DOHH2 (cell line): ENCODE measurements around the gene KCTD16.

Experiments used
- H3F3A ChIP-seq: fragments of 200-600 bp; sonication (generic), shearing (Covaris generic); 2 replicates; pipeline ENCODE4 v1.6.0; 2016; ENCODE audit warnings: antibody characterized with exemption, mild to moderate bottlenecking; ENCODE audit not compliant: control insufficient read depth, insufficient read depth
- H3K27ac ChIP-seq: fragments of 200-600 bp; sonication (generic); 2 replicates; pipeline ENCODE4 v1.5.1; 2014; ENCODE audit warnings: low read depth, mild to moderate bottlenecking, low read length, moderate library complexity
- H3K27me3 ChIP-seq: fragments of 200-600 bp; sonication (generic); 2 replicates; pipeline ENCODE4 v1.6.1; 2014; ENCODE audit warnings: mild to moderate bottlenecking, low read length, mixed read lengths; ENCODE audit not compliant: control insufficient read depth
- H3K36me3 ChIP-seq: fragments of 200-600 bp; sonication (generic); 2 replicates; pipeline ENCODE4 v1.6.1; 2014; ENCODE audit warnings: mild to moderate bottlenecking, low read length, moderate library complexity, mixed read lengths; ENCODE audit not compliant: control insufficient read depth
- H3K4me1 ChIP-seq: fragments of 200-600 bp; sonication (generic); 2 replicates; pipeline ENCODE4 v1.6.1; 2014; ENCODE audit warnings: mild to moderate bottlenecking, low read length, mixed read lengths; ENCODE audit not compliant: control insufficient read depth
- H3K4me2 ChIP-seq: fragments of 200-600 bp; sonication (generic); 2 replicates; pipeline ENCODE4 v1.6.0; 2014; ENCODE audit warnings: mild to moderate bottlenecking, low read length, moderate library complexity
- H3K4me3 ChIP-seq: fragments of 200-600 bp; sonication (generic); 2 replicates; pipeline ENCODE4 v1.5.1; 2014; ENCODE audit warnings: mild to moderate bottlenecking, low read length, mixed read lengths
- H3K79me2 ChIP-seq: fragments of 200-600 bp; sonication (generic); 2 replicates; pipeline ENCODE4 v1.6.1; 2014; ENCODE audit warnings: mild to moderate bottlenecking, low read length, mixed read lengths; ENCODE audit not compliant: control insufficient read depth
- H3K9me2 ChIP-seq: fragments of 200-600 bp; sonication (generic); replicated peaks from 2 replicates; pipeline ENCODE4 v1.6.1; 2014; ENCODE audit warnings: mild to moderate bottlenecking, low read length, mixed read lengths; ENCODE audit not compliant: control insufficient read depth
- H3K9me3 ChIP-seq: fragments of 200-600 bp; sonication (generic); 2 replicates; pipeline ENCODE4 v1.6.1; 2014; ENCODE audit warnings: antibody characterized with exemption, low read length, mixed read lengths; ENCODE audit not compliant: control insufficient read depth, insufficient read depth
- H4K20me1 ChIP-seq: fragments of 200-600 bp; sonication (generic); 2 replicates; pipeline ENCODE4 v1.6.0; 2014; ENCODE audit warnings: low read depth, mild to moderate bottlenecking, antibody characterized with exemption, low read length, moderate library complexity; ENCODE audit not compliant: control insufficient read depth, insufficient read depth
- CTCF ChIP-seq: fragments of 200-600 bp; sonication (generic); IDR thresholded peaks from one replicate; pipeline ENCODE4 v1.5.1; 2014; ENCODE audit warnings: antibody characterized with exemption, mild to moderate bottlenecking, low read depth, low read length; ENCODE audit not compliant: poor library complexity, severe bottlenecking
- EZH2phosphoT487 ChIP-seq: fragments of 200-600 bp; sonication (generic); IDR thresholded peaks from 2 replicates; pipeline ENCODE4 v1.6.1; 2017; ENCODE audit warnings: borderline replicate concordance, mild to moderate bottlenecking, antibody characterized with exemption, low read length, moderate library complexity, mixed read lengths

KCTD16 gene

GRCh38 chr5:144368556-144368955 lies 197.9 kb downstream of the KCTD16 start:
- Histone ChIP-seq H3K27me3 (no peaks in the 10 kb centered on the region), H3K9me2 (no peaks in the 10 kb centered on the region), H3K4me1 (peaks cover 26% of the 10 kb centered on the region), H3K79me2 (no peaks in the 10 kb centered on the region), H4K20me1 (no peaks in the 10 kb centered on the region), H3K9me3 (no peaks in the 10 kb centered on the region), H3F3A (no peaks in the 10 kb centered on the region), H3K4me2 (peak overlapping the region; percentile 73), H3K27ac (peak overlapping the region; percentile 65), H3K4me3 (peak overlapping the region; percentile 53), H3K36me3 (no peaks in the 10 kb centered on the region)
- no peak for TF ChIP-seq CTCF
- TF ChIP-seq EZH2phosphoT487 = no peak

- Histone ChIP-seq H4K20me1 (no peaks in the 10 kb centered on the region), H3K4me3 (peak overlapping the region; percentile 53), H3K4me2 (peak overlapping the region; percentile 73), H3K36me3 (no peaks in the 10 kb centered on the region), H3K27ac (peak overlapping the region; percentile 65), H3K9me2 (no peaks in the 10 kb centered on the region), H3F3A (no peaks in the 10 kb centered on the region), H3K79me2 (no peaks in the 10 kb centered on the region), H3K4me1 (peaks cover 26% of the 10 kb centered on the region), H3K9me3 (no peaks in the 10 kb centered on the region), H3K27me3 (no peaks in the 10 kb centered on the region)
- TF ChIP-seq EZH2phosphoT487 (no peak), CTCF (no peak)
Measured at GRCh38 chr5:144369006-144369405, 198.3 kb downstream of the KCTD16 start.

- H3K79me2 ChIP-seq = no peaks in the 10 kb centered on the region
- H3K36me3 ChIP-seq = no peaks in the 10 kb centered on the region
- H3K4me1 ChIP-seq = peaks cover 26% of the 10 kb centered on the region
- H4K20me1 ChIP-seq = no peaks in the 10 kb centered on the region
- H3K4me3 ChIP-seq = no peak overlapping the region
- no peaks in the 10 kb centered on the region for H3K9me3 ChIP-seq
- H3K27me3 ChIP-seq = no peaks in the 10 kb centered on the region
- no peaks in the 10 kb centered on the region for H3K9me2 ChIP-seq
- no peak overlapping the region for H3K4me2 ChIP-seq
- H3F3A ChIP-seq = no peaks in the 10 kb centered on the region
- TF ChIP-seq EZH2phosphoT487 = no peak
- TF ChIP-seq CTCF = no peak
- no peak overlapping the region for H3K27ac ChIP-seq
Measured at GRCh38 chr5:144370273-144370672, 199.6 kb downstream of the KCTD16 start.

DNA sequence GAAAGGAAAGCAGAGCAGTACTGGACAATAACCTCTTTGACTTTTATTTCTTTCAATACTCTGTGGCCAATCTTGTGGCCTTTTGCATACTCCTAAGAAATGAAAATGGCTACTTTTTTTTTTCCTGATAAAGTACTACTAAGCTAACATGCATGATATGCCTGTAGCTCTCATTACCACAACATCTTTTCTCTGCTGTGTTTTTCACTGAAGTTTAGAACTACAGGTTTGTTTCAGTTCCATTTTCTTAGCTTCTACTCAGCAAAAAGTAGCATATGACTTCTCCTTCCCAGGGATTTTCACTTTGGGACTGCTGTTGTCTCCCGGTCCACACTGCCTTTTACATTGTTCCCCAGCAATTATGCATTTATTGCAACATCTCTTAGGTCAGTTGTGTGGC lies 204.0 kb downstream of the KCTD16 start:
- TF ChIP-seq CTCF = no peak
- no peak for TF ChIP-seq EZH2phosphoT487
- no peaks in the 10 kb centered on the region for H3K36me3 ChIP-seq
- no peak overlapping the region for H3K27ac ChIP-seq
- no peaks in the 10 kb centered on the region for H3K9me3 ChIP-seq
- no peaks in the 10 kb centered on the region for H4K20me1 ChIP-seq
- no peak overlapping the region for H3K4me3 ChIP-seq
- no peaks in the 10 kb centered on the region; the same call in 1 of the 2 replicates for H3K9me2 ChIP-seq
- H3K4me1 ChIP-seq = peaks cover 9% of the 10 kb centered on the region
- no peaks in the 10 kb centered on the region for H3F3A ChIP-seq
- no peak overlapping the region for H3K4me2 ChIP-seq
- H3K27me3 ChIP-seq = no peaks in the 10 kb centered on the region
- no peaks in the 10 kb centered on the region for H3K79me2 ChIP-seq
